Motor neuron (in vitro differentiated cells): ENCODE measurements around the gene ZNF469. TPM values are rescaled to one million over a fixed set of nuclear protein-coding genes. Genes with fewer than 3 reads are reported as not detected.

Source experiments
- ATAC-seq, 8 experiments: fragments of 200-7000 bp; cut with Tn5 transposase; replicated peaks in 6 of 8; 2 replicates each; pipeline ENCODE4 v1.8.0; 2021; ENCODE audit warnings: mild to moderate bottlenecking in 8 of 8, moderate library complexity in 8 of 8
- H3K27ac ChIP-seq, 2 donors: fragments of 250-450 bp; sonication (Bioruptor Pico); 2 replicates each; pipeline ENCODE4 v1.9.0; 2021; ENCODE audit warnings: antibody characterized with exemption in 2 of 2, mild to moderate bottlenecking in 2 of 2, moderate library complexity in 1 of 2
- H3K4me1 ChIP-seq, 2 donors: fragments of 250-450 bp; sonication (Bioruptor Pico); replicated peaks in 1 of 2; 2 replicates each; pipeline ENCODE4 v1.6.1; 2021; ENCODE audit warnings: antibody characterized with exemption in 2 of 2, mild to moderate bottlenecking in 2 of 2, moderate library complexity in 1 of 2
- H3K4me3 ChIP-seq, 5 donors: fragments of 250-450 bp; sonication (Bioruptor Pico); 2 replicates each; pipeline ENCODE4 v1.9.0; 2021; ENCODE audit warnings: antibody characterized with exemption in 5 of 5, mild to moderate bottlenecking in 5 of 5, moderate library complexity in 4 of 5
- WGBS, 10 experiments: fragments of 450-650 bp; shearing (Covaris generic); methylation state at CpG; one replicate each; pipeline ENCODE4 v1.0.0; 2022; 5-methylcytosine and 5-hydroxymethylcytosine counted together
- in situ Hi-C, 9 experiments: fragments of 400-800 bp; cut with MboI; loops; one replicate each; pipeline ENCODE4 v1.15.0; 2021; ENCODE audit warnings: low sequenced_read_pairs in 9 of 9, low pct_unique_long_range_greater_than_20kb in 2 of 9; ENCODE audit not compliant: unreplicated experiment in 9 of 9
- total RNA-seq, 8 experiments: library from RNA; unstranded; fragments of 300-600 nt; gene quantifications; 2 replicates each; pipeline versions ENCODE4 v1.2.3 to v1.2.4, GENCODE V29; 2022

ZNF469 gene
- 1 to 10 TPM in 1 of 8 experiments, under 1 TPM in 7; 0.13 to 1.0 (median 0.34) TPM for total RNA-seq

- in situ Hi-C loops, result no loop called here
- peak within 1 kb of the TSS; percentile 8 to 37 (median 30) for H3K4me3 ChIP-seq
- ATAC-seq, result peak; percentile 65 to 75 (median 71)
- peaks cover 0 to 19% of the 10 kb centered on the region in 2 donors for H3K4me1 ChIP-seq
- H3K27ac ChIP-seq, result no peak within 1 kb of the TSS
- 20 to 100% (median 62%) methylated on average over 1 to 4 of the region's 87 CpGs; no CpG with 5 or more reads in 6 of the 10 experiments for WGBS, 10 experiments
Observed at GRCh38 chr16:88382491-88383400, at the start of gene ZNF469. TSS of gene ZNF469 (plus strand) at chr16:88382959. CDS start at chr16:88427471, 44,512 bp downstream.

GRCh38 chr16:88333848-88334777 lies 48.6 kb upstream of the ZNF469 start:
- WGBS, 10 experiments, result 60 to 87% (median 72%) methylated on average over 2 to 8 of the region's 10 CpGs; no CpG with 5 or more reads in 3 of the 10 experiments
- no peaks in the 10 kb centered on the region for H3K4me1 ChIP-seq
- H3K4me3 ChIP-seq, result no peak overlapping the region
- ATAC-seq, result no peak
- in situ Hi-C loops, result no loop called here
- no peak overlapping the region for H3K27ac ChIP-seq

- in situ Hi-C loops, result no loop called here
- Histone ChIP-seq H3K4me1 (no peaks in the 10 kb centered on the region), H3K27ac (no peak overlapping the region), H3K4me3 (no peak overlapping the region)
- no peak for ATAC-seq
- WGBS, 10 experiments, result 53 to 96% (median 89%) methylated on average over 2 to 12 of the region's 29 CpGs; no CpG with 5 or more reads in 3 of the 10 experiments
Observed at GRCh38 chr16:88334778-88335720, 47.7 kb upstream of the ZNF469 start.

- Histone ChIP-seq H3K4me1 (peaks cover 0 to 3% of the 10 kb centered on the region in 2 donors), H3K4me3 (no peak overlapping the region), H3K27ac (no peak overlapping the region)
- in situ Hi-C loops, result no loop called here
- no peak for ATAC-seq
- WGBS, 10 experiments, result 57 to 94% (median 82%) methylated on average over 1 to 8 of the region's 8 CpGs; no CpG with 5 or more reads in 2 of the 10 experiments
Observed at GRCh38 chr16:88337021-88337420, 45.7 kb upstream of the ZNF469 start.

- H3K27ac ChIP-seq, result no peak overlapping the region
- H3K4me3 ChIP-seq, result no peak overlapping the region
- in situ Hi-C loops, result no loop called here
- WGBS, 10 experiments, result 60 to 78% (median 70%) methylated on average over 3 to 10 of the region's 13 CpGs; no CpG with 5 or more reads in 6 of the 10 experiments
- no peak for ATAC-seq
- H3K4me1 ChIP-seq, result peaks cover 0 to 3% of the 10 kb centered on the region in 2 donors
Observed at GRCh38 chr16:88337538-88337937, 45.2 kb upstream of the ZNF469 start.

- 82 to 100% (median 90%) methylated on average over 2 to 3 of the region's 16 CpGs; no CpG with 5 or more reads in 7 of the 10 experiments for WGBS, 10 experiments
- in situ Hi-C loops, result no loop called here
- ATAC-seq, result no peak
- Histone ChIP-seq H3K4me1 (peaks cover 0 to 3% of the 10 kb centered on the region in 2 donors), H3K27ac (no peak overlapping the region), H3K4me3 (no peak overlapping the region)
Observed at GRCh38 chr16:88338111-88338510, 44.6 kb upstream of the ZNF469 start.

GRCh38 chr16:88338896-88339295 lies 43.9 kb upstream of the ZNF469 start:
- WGBS, 10 experiments, result no CpG with 5 or more reads among the region's 7 CpGs
- in situ Hi-C loops, result no loop called here
- Histone ChIP-seq H3K27ac (no peak overlapping the region), H3K4me3 (no peak overlapping the region), H3K4me1 (peaks cover 0 to 3% of the 10 kb centered on the region in 2 donors)
- ATAC-seq, result no peak

GRCh38 chr16:88339930-88340754 lies 42.6 kb upstream of the ZNF469 start:
- Histone ChIP-seq H3K27ac (no peak overlapping the region), H3K4me3 (no peak overlapping the region), H3K4me1 (peaks cover 0 to 3% of the 10 kb centered on the region in 2 donors)
- WGBS, 10 experiments, result 40 to 100% (median 70%) methylated on average over 1 to 8 of the region's 20 CpGs; no CpG with 5 or more reads in 3 of the 10 experiments
- in situ Hi-C loops, result no loop called here
- ATAC-seq, result peak in 7 of 8 experiments; percentile 14 to 93 (median 89)

GRCh38 chr16:88340755-88341150 lies 42.0 kb upstream of the ZNF469 start:
- in situ Hi-C loops, result no loop called here
- Histone ChIP-seq H3K4me3 (no peak overlapping the region), H3K27ac (no peak overlapping the region), H3K4me1 (peaks cover 0 to 3% of the 10 kb centered on the region in 2 donors)
- ATAC-seq, result no peak
- 50 to 78% (median 77%) methylated on average over 2 to 6 of the region's 11 CpGs; no CpG with 5 or more reads in 7 of the 10 experiments for WGBS, 10 experiments

- Histone ChIP-seq H3K27ac (no peak overlapping the region), H3K4me3 (no peak overlapping the region), H3K4me1 (peaks cover 0 to 3% of the 10 kb centered on the region in 2 donors)
- in situ Hi-C loops, result no loop called here
- ATAC-seq, result no peak
- 75 to 100% methylated on average over 2 of the region's 24 CpGs; no CpG with 5 or more reads in 8 of the 10 experiments for WGBS, 10 experiments
Observed at GRCh38 chr16:88341551-88342290, 41.0 kb upstream of the ZNF469 start.

- WGBS, 10 experiments, result 80 to 100% (median 89%) methylated on average over 1 to 5 of the region's 16 CpGs; no CpG with 5 or more reads in 6 of the 10 experiments
- Histone ChIP-seq H3K27ac (no peak overlapping the region), H3K4me3 (no peak overlapping the region), H3K4me1 (peaks cover 0 to 3% of the 10 kb centered on the region in 2 donors)
- in situ Hi-C loops, result no loop called here
- no peak for ATAC-seq
Observed at GRCh38 chr16:88342491-88342890, 40.3 kb upstream of the ZNF469 start.
